Activated CD8-positive, alpha-beta T cell treated with anti-CD3 and anti-CD28 coated beads, Interleukin-2, amount 10 ng/mL, durations not matched to agents 7 days and 5 days (primary cell): ENCODE data around the gene MALRD1. TPM values are rescaled to one million over a fixed set of nuclear protein-coding genes. Genes with fewer than 3 reads are reported as not detected.
"Not testable (repeated sequence)": the region's sequence is repeated elsewhere in the genome, so short reads cannot be mapped to it uniquely, and the experiment has no call there.

Experiments
- ATAC-seq: fragments of 150-1000 bp; cut with Tn5 transposase; one replicate; pipeline ENCODE4 v1.10.0; 2021; ENCODE audit warnings: moderate library complexity
- CTCF ChIA-PET: fragments of 350-600 bp; sonication (Branson Sonifier 250); formaldehyde crosslinking; loops from one replicate; lab custom pipeline; 2021; ENCODE audit warnings: antibody characterized with exemption; lab: Charles Lee
- POLR2A ChIA-PET: fragments of 350-600 bp; sonication (Branson Sonifier 250); formaldehyde crosslinking; loops from one replicate; lab custom pipeline; 2021; ENCODE audit warnings: antibody characterized with exemption; lab: Charles Lee
- DNase-seq: peaks from one replicate; pipeline ENCODE4 v3.0.0-alpha.2; 2020
- H3K27ac Mint-ChIP-seq: one replicate; pipeline ENCODE4 v1.8.0; 2021; ENCODE audit warnings: mild to moderate bottlenecking, mixed read lengths
- H3K27me3 Mint-ChIP-seq: one replicate; pipeline ENCODE4 v1.8.0; 2021; ENCODE audit warnings: low read depth, mixed read lengths
- H3K36me3 Mint-ChIP-seq: one replicate; pipeline ENCODE4 v1.8.0; 2021; ENCODE audit warnings: low read depth, mixed read lengths
- H3K4me1 Mint-ChIP-seq: one replicate; pipeline ENCODE4 v1.8.0; 2021; ENCODE audit warnings: low read depth, mixed read lengths
- H3K4me3 Mint-ChIP-seq: one replicate; pipeline ENCODE4 v1.8.0; 2021; ENCODE audit warnings: mild to moderate bottlenecking, mixed read lengths
- H3K9me3 Mint-ChIP-seq: one replicate; pipeline ENCODE4 v1.8.0; 2022; ENCODE audit warnings: mixed read lengths; ENCODE audit not compliant: insufficient read depth
- total RNA-seq, 2 experiments: library from RNA; stranded (reverse); gene quantifications; one replicate each; pipeline ENCODE4 v1.2.3, GENCODE V29; 2021

Gene MALRD1
- total RNA-seq, 2 experiments from 2014 or later: not detected

DNA sequence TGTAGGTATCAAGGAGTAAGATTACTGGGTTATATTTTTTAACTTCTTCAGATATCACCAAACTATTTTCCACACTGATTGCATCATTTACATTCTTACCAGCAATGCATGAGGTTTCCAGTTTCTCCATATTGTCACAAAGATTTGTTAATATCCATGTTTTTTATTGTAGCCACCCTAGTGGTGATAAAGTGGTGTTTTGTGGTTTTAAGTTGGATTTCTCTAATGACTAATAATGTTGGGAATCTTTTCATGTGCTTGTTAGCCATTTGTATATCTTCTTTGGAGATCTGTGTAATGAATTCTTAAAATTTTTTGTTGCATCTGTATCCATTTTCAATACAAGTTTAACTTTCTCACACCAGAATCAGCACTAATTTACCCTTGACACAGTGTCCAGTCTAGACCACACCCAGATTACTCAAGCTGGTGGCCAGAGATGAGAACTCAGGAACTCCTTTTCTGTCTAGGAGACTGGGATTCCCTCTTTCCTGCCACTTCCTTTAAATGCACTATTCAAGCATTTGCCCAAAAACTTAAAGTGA is 700.7 kb downstream of the MALRD1 start:
- no peak overlapping the region for H3K27ac Mint-ChIP-seq
- no peaks in the 10 kb centered on the region for H3K9me3 Mint-ChIP-seq
- CTCF ChIA-PET: no interaction called here
- no peak overlapping the region for H3K4me3 Mint-ChIP-seq
- POLR2A ChIA-PET: no interaction called here
- ATAC-seq (no peak), DNase-seq (no peak)
- H3K36me3 Mint-ChIP-seq: no peaks in the 10 kb centered on the region
- H3K27me3 Mint-ChIP-seq: no peaks in the 10 kb centered on the region
- no peaks in the 10 kb centered on the region for H3K4me1 Mint-ChIP-seq

DNA sequence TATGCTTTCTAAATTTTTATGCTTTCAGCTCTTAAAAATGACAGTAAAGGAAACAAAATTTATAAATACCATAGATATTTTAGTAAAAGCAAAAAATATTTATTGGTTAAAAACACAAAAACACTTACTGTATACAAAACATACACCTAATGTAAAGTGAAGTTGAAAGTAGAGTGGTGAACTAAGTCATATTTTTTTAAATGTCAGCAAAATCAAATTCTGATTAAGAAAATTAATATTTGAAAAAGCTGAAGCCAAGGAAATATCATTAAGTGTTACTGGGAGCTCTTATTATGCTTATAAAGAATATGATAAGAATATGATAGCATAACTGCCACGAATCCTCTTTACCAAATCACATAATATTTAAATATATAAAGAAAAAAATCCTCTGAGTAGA is 702.4 kb downstream of the MALRD1 start:
- DNase-seq: no peak
- H3K4me1 Mint-ChIP-seq: no peaks in the 10 kb centered on the region
- H3K4me3 Mint-ChIP-seq: no peak overlapping the region
- H3K27me3 Mint-ChIP-seq: no peaks in the 10 kb centered on the region
- no peaks in the 10 kb centered on the region for H3K36me3 Mint-ChIP-seq
- ATAC-seq: no peak
- ChIA-PET POLR2A (no interaction called here), CTCF (no interaction called here)
- H3K27ac Mint-ChIP-seq: no peak overlapping the region
- peaks cover 8% of the 10 kb centered on the region for H3K9me3 Mint-ChIP-seq

DNA sequence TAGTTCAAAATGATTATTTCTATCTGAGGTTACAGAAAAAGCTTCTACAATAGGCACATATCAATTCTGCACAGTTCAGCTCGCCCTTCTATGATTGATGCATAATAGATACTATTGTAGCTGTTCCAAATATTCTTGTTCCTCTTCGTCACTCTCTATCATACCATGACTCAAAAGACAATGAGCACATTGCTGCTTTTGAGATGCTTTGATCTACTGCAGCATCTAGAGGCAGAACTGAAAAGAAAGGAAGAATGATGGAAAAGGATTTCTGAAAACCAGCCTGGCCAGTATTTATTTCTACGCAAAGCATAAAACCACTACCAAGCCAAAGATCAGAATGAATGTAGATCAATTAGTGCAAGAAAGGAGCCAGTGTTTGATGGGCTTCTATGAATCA is 708.3 kb downstream of the MALRD1 start:
- Mint-ChIP-seq H3K9me3 (peaks cover 8% of the 10 kb centered on the region), H3K4me3 (no peak overlapping the region), H3K27ac (no peak overlapping the region), H3K27me3 (no peaks in the 10 kb centered on the region), H3K36me3 (no peaks in the 10 kb centered on the region), H3K4me1 (no peaks in the 10 kb centered on the region)
- ATAC-seq: no peak
- CTCF ChIA-PET: no interaction called here
- POLR2A ChIA-PET: no interaction called here
- DNase-seq: no peak

DNA sequence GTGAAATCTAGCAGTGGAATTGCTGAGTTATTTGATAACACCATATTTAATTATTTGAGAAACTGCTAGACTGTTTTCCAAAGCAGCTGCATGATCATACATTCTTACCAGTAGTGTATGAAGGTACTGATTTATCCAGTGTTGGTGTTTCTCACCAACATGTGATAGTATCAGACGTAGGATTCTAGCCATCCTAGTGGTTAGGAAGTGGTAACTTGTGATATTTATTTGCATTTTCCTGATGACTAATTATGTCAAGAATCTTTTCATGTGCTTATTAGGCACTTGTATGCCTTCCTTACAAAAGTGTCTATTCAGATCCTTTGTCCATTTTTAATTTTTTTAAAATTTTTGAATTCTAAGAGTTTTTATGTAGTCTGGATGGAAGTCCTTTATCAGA is 713.4 kb downstream of the MALRD1 start:
- ChIA-PET POLR2A (no interaction called here), CTCF (no interaction called here)
- no peak overlapping the region for H3K27ac Mint-ChIP-seq
- no peak for DNase-seq
- no peaks in the 10 kb centered on the region for H3K36me3 Mint-ChIP-seq
- ATAC-seq: no peak
- H3K27me3 Mint-ChIP-seq: no peaks in the 10 kb centered on the region
- peaks cover 5% of the 10 kb centered on the region for H3K9me3 Mint-ChIP-seq
- H3K4me3 Mint-ChIP-seq: no peak overlapping the region
- H3K4me1 Mint-ChIP-seq: no peaks in the 10 kb centered on the region

DNA sequence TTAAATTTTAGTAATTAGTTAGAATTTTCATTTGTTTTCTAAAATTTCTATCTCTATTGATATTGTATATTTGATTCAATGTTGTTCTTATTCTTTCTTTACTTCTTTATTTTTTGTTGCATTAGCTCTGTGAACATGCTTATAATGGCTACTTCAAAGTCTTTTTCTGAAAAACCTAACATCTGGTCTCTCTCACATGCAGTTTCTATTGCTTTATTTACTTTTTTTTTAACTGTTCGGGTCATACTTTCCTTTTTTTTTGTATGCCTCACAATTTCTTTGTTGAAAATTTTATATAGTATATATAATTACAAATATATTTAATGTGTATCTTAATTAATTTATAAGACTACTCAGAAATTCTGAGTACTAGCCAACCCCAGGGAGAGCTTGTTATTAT is 715.5 kb downstream of the MALRD1 start:
- Mint-ChIP-seq H3K9me3 (peaks cover 5% of the 10 kb centered on the region), H3K4me3 (no peak overlapping the region), H3K4me1 (no peaks in the 10 kb centered on the region), H3K36me3 (no peaks in the 10 kb centered on the region), H3K27me3 (no peaks in the 10 kb centered on the region), H3K27ac (no peak overlapping the region)
- DNase-seq (no peak), ATAC-seq (no peak)
- ChIA-PET CTCF (no interaction called here), POLR2A (no interaction called here)

DNA sequence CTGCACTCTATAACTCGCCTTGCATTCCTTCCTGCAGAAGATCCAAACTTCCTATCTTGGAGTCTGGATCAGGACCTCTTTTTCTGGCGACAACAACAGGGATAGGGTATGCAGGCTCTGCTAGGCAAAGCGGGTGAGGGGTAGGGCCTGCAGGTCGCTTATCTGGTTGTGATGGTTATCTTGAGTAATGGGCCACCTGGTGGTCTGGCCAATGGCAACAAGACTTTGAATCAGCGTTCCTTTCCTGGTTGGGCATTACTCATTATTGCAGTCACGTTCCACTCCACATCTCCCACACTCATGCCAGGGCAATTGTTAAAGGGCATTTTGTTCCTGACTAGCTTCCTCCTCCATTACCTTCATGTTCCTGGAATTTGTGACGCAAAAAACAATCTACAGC is 719.3 kb downstream of the MALRD1 start:
- Mint-ChIP-seq H3K27ac (no peak overlapping the region), H3K4me1 (no peaks in the 10 kb centered on the region), H3K36me3 (no peaks in the 10 kb centered on the region), H3K4me3 (no peak overlapping the region), H3K9me3 (peaks cover 5% of the 10 kb centered on the region), H3K27me3 (no peaks in the 10 kb centered on the region)
- ChIA-PET POLR2A (no interaction called here), CTCF (no interaction called here)
- DNase-seq (no peak), ATAC-seq (no peak)

DNA sequence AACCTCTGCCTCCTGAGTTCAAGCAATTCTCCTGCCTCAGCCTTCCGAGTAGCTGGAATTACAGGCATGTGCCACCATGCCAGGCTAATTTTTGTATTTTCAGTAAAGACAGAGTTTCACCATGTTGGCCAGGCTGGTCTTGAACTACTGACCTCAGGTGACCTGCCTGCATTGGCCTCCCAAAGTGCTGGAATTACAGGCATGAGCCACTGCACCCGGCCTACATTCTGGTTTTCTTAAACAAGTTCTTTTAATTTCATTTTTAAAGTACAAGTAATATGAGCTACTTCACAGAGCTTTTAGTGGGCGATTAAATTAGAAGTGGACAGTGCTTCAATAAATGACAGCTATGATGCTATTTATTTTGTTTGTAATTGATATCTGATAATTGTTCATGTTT is 721.2 kb downstream of the MALRD1 start:
- H3K4me1 Mint-ChIP-seq, H3K4me3 Mint-ChIP-seq, CTCF ChIA-PET, DNase-seq, H3K27ac Mint-ChIP-seq, POLR2A ChIA-PET, ATAC-seq, H3K27me3 Mint-ChIP-seq, H3K36me3 Mint-ChIP-seq, H3K9me3 Mint-ChIP-seq: not testable (repeated sequence)

DNA sequence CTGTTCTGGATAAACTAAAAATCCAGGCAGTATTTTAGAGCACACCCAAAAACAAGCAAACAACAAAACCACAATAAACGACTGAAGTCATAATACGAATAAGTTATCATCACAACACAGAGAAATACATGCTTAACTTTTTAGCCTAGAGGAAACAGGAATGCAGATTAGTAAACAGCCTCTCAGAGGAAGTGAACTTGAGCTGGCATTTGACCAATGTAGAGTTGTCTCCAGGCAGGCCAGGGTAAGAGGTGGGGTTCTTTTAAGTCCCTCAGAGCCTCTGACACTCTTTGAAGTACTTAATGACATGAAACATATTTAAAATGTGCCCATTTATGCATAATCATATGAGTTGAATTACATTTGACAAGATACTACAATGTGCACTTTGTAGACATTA is 724.4 kb downstream of the MALRD1 start:
- DNase-seq (no peak), ATAC-seq (no peak)
- Mint-ChIP-seq H3K36me3 (no peaks in the 10 kb centered on the region), H3K9me3 (no peaks in the 10 kb centered on the region), H3K27me3 (no peaks in the 10 kb centered on the region), H3K27ac (no peak overlapping the region), H3K4me3 (no peak overlapping the region), H3K4me1 (no peaks in the 10 kb centered on the region)
- ChIA-PET POLR2A (no interaction called here), CTCF (no interaction called here)

DNA sequence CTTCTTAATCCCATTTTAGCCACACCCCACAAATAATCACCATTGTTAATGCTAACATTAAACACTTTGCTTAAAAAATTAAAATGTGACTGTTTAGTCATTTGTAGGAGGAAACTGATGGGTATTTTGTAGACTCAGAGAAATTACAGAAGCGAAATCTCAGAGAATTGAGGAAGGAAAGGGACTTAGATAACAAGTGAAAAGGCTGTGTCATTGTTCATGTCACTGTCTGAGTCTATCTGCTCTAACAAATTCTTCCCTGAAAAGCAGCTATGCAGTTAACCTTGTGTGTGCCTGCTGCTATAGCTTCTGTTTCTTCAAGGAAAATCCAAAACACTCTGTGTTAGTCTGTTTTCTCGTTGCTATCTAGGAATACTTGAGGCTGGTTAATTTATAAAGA is 726.7 kb downstream of the MALRD1 start:
- H3K36me3 Mint-ChIP-seq: no peaks in the 10 kb centered on the region
- H3K9me3 Mint-ChIP-seq: no peaks in the 10 kb centered on the region
- ChIA-PET POLR2A (no interaction called here), CTCF (no interaction called here)
- no peak overlapping the region for H3K4me3 Mint-ChIP-seq
- H3K27me3 Mint-ChIP-seq: no peaks in the 10 kb centered on the region
- DNase-seq (no peak), ATAC-seq (no peak)
- no peak overlapping the region for H3K27ac Mint-ChIP-seq
- H3K4me1 Mint-ChIP-seq: no peaks in the 10 kb centered on the region

DNA sequence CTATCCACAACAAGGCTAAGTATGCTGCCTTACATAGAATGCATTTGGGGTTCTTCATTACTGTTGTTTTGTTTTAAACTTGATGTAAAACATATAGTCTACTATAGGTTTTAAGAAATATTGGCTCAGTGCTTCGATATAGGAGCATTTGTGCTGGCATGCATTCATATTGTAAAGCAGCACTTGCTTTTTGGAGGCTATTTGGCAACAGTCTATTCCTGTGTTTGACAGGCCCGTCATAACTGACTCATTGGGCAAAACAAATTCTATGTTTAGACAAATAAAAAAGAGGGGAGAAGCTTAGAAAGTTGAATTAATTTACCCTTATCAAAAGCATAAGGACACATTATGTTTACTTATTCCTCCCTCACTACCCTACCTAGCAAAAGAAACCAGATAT is 729.2 kb downstream of the MALRD1 start:
- ATAC-seq: no peak
- DNase-seq: no peak
- Mint-ChIP-seq H3K9me3 (no peaks in the 10 kb centered on the region), H3K36me3 (no peaks in the 10 kb centered on the region), H3K4me1 (no peaks in the 10 kb centered on the region), H3K27me3 (no peaks in the 10 kb centered on the region), H3K27ac (no peak overlapping the region), H3K4me3 (no peak overlapping the region)
- POLR2A ChIA-PET: no interaction called here
- CTCF ChIA-PET: no interaction called here

DNA sequence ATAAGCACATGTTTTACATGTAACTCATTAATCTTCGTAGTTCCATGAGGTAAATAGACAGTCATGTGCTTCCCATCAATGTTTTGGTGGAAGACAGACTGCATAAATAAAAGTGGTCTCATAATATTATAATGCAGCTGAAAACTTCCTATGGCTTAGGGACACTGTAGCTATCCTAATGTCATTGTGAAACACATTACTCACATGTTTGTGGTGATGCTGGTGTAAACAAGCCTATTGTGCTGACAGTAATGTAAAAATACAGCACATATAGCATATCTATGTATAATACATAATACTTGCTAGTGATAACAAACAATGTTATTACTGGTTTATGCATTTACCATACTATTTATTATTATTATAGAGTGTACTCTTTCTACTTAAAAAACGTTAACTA is 730.4 kb downstream of the MALRD1 start:
- no peak overlapping the region for H3K4me3 Mint-ChIP-seq

DNA sequence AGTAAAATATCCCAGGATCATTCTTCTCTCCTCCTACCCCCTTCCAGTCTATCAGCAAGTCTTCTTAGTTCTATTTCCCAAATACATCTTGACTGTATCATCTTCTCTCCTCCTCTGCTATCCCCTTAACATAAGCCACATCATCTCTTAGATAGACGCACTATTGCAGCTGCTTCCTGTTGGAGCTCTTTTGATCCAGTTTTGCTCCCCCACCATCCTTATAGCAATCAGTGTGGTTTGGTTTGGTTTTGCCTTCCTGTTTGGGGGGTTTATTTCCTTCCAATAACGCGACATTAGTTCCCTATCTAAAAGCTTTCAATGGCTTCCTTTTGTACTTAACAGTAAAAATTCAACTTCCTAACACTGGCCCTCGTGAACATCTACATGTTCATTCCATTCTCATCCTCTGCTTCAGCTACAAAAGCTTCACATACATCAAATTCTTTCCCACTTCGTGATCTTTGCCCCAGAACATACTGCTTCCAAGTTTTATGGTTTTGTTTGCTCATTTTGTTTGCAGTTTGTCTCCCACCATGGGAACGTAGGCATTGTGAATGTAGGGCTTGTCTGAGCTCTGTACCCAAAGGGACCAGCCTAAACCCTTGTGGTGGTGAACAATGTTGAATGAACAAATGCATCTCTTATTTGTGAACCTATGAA is 734.0 kb downstream of the MALRD1 start:
- H3K9me3 Mint-ChIP-seq: no peaks in the 10 kb centered on the region
- H3K4me1 Mint-ChIP-seq: no peaks in the 10 kb centered on the region
- H3K27me3 Mint-ChIP-seq: no peaks in the 10 kb centered on the region
- H3K36me3 Mint-ChIP-seq: no peaks in the 10 kb centered on the region
- H3K27ac Mint-ChIP-seq: no peak overlapping the region
- DNase-seq (no peak), ATAC-seq (no peak)
- POLR2A ChIA-PET: no interaction called here
- H3K4me3 Mint-ChIP-seq: no peak overlapping the region
- CTCF ChIA-PET: no interaction called here

More for the DNA sequence above, 730.4 kb downstream of the MALRD1 start:
- CTCF ChIA-PET: no interaction called here
- H3K27ac Mint-ChIP-seq: no peak overlapping the region
- POLR2A ChIA-PET: no interaction called here
- no peaks in the 10 kb centered on the region for H3K36me3 Mint-ChIP-seq
- ATAC-seq (no peak), DNase-seq (no peak)
- H3K4me1 Mint-ChIP-seq: no peaks in the 10 kb centered on the region
- H3K27me3 Mint-ChIP-seq: no peaks in the 10 kb centered on the region
- no peaks in the 10 kb centered on the region for H3K9me3 Mint-ChIP-seq

DNA sequence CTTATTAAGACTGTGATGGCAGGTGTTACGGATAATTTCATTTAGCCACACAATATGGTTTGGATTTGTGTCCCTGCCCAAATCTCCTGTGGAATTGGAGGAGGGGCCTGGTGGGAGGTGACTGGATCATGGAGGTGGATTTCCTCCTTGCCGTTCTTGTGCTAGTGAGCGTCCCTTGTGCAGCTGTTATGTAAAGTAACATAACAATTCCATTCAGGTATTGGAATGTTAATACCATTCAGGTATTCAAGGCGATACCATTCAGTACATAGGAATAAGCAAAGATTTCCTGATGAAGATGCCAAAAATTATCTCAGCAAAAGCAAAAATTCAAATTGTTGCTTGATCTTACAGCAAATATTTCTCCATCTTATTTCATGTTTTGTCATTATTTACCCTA is 735.1 kb downstream of the MALRD1 start:
- ATAC-seq: no peak
- ChIA-PET POLR2A (no interaction called here), CTCF (no interaction called here)
- Mint-ChIP-seq H3K4me1 (no peaks in the 10 kb centered on the region), H3K27me3 (no peaks in the 10 kb centered on the region), H3K4me3 (no peak overlapping the region), H3K27ac (no peak overlapping the region), H3K36me3 (no peaks in the 10 kb centered on the region), H3K9me3 (no peaks in the 10 kb centered on the region)
- DNase-seq: no peak
